HuH-7.5 (cell line): Measurements from ENCODE around the gene TSPY9.
"Not testable (repeated sequence)": the region's sequence is repeated elsewhere in the genome, so short reads cannot be mapped to it uniquely, and the experiment has no call there.

Experiments
- DNase-seq: peaks from one replicate; pipeline ENCODE4 v3.0.0; 2011; ENCODE audit warnings: low spot score

The TSPY9 gene

GRCh38 chrY:9486967-9487366 is at the start of gene TSPY9:
Gene TSPY9 (plus strand): TSS chrY:9487267. CDS start chrY:9487313, 46 bp downstream.
- not testable (repeated sequence) for DNase-seq

DNA sequence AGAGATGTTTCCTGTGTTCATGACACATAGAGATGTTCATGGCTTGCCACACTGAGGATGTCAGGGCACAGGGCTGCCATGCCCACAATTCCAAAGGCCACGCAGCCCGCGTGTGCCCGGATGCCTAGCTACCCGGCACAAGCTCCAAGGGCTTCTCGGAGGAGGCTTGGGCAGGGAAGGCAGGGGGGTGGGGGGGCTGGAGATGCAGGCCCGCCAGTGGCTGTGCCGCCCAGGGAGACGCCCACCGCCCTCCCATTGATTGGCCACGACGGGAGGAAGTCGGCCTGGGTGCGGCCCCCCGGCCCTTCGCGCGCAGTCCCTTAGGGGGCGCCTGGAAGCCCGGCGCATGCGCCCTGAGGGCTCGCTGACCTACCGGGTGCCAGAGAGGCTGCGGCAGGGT is 20.4 kb upstream of the TSPY9 start, which contains the start of gene TSPY1:
TSPY1 (plus strand) TSS at position 301 of the 400 bp plus-strand sequence; CDS start at position 347, 46 bp downstream.
- not testable (repeated sequence) for DNase-seq

DNA sequence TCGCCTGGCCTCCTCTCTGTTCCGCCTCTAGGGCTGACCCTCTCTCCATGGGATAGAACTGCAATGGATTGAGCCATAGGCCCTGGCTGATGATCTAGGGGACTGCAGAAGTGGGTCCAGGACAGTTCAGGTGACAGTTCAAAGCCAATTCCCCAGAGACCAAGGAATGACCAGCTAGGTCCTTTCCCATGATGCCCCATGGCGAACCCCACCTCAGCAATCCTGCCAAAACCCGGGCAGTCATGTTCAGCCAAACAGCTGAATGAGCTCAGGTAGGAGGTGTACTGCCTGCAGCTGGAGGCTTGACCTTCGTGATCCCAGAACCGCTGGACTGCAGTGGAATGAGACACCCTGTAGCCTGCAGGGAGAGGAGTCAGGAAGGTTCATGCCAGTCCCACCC is 17.3 kb downstream of the TSPY9 start:
- DNase-seq, result not testable (repeated sequence)

DNA sequence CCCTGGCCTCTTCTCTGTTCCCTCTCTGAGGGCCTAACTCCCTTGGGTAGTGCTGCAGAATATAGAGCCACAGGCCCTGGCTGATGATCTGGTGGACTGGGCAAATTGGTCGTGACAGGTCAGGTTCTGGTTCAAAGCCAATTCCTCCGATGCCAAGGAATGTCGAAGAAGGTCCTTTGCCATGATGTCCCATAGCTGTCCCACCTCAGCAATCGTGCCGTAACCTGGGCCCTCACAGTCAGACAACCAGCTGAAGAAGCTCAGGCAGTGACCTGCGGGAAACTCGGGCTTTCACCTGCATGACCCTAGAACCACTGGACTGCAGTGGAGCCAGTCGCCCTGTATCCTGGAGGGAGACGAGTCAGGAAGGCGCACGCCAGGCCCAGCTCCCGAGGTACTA is 29.2 kb downstream of the TSPY9 start:
- not testable (repeated sequence) for DNase-seq

- DNase-seq, result not testable (repeated sequence)
These were observed 40.5 kb downstream of the TSPY9 start, which contains the start of gene TSPY10 for GRCh38 chrY:9527580-9527979. Gene TSPY10 (plus strand): TSS chrY:9527880. CDS start chrY:9527926, 46 bp downstream.
